SKM-1 (cell line): ENCODE measurements around the gene THBD.

ENCODE experiments used
- DNase-seq: peaks from one replicate; lab custom pipeline; 2025; ENCODE audit not compliant: unreplicated experiment; lab: John Stamatoyannopoulos, UW

Gene THBD

GRCh38 chr20:23084845-23085365 lies 35.4 kb upstream of the THBD start:
- no peak for DNase-seq

GRCh38 chr20:23084282-23084844 lies 34.9 kb upstream of the THBD start:
- no peak for DNase-seq

GRCh38 chr20:23083553-23084220 lies 34.2 kb upstream of the THBD start:
- DNase-seq: no peak

GRCh38 chr20:23082846-23083552 lies 33.5 kb upstream of the THBD start:
- DNase-seq: no peak

GRCh38 chr20:23081263-23081819 lies 31.9 kb upstream of the THBD start:
- no peak for DNase-seq

GRCh38 chr20:23080521-23080920 lies 31.0 kb upstream of the THBD start:
- DNase-seq: no peak

GRCh38 chr20:23079926-23080325 lies 30.5 kb upstream of the THBD start:
- no peak for DNase-seq

- DNase-seq: no peak
Observed at GRCh38 chr20:23079016-23079351, 29.5 kb upstream of the THBD start.

- DNase-seq: no peak
Observed at GRCh38 chr20:23078351-23079015, 29.0 kb upstream of the THBD start.

- DNase-seq: no peak
Observed at GRCh38 chr20:23077277-23077676, 27.8 kb upstream of the THBD start.

- DNase-seq: no peak
Observed at GRCh38 chr20:23074052-23074451, 24.6 kb upstream of the THBD start.

GRCh38 chr20:23072892-23073586 lies 23.6 kb upstream of the THBD start:
- DNase-seq: no peak

GRCh38 chr20:23071996-23072395 lies 22.5 kb upstream of the THBD start:
- no peak for DNase-seq

GRCh38 chr20:23071398-23071797 lies 21.9 kb upstream of the THBD start:
- no peak for DNase-seq

GRCh38 chr20:23069108-23069507 lies 19.6 kb upstream of the THBD start:
- no peak for DNase-seq

GRCh38 chr20:23068283-23068682 lies 18.8 kb upstream of the THBD start:
- DNase-seq: no peak

GRCh38 chr20:23066772-23067171 lies 17.3 kb upstream of the THBD start:
- no peak for DNase-seq

GRCh38 chr20:23065266-23066201 lies 16.1 kb upstream of the THBD start:
- no peak for DNase-seq

- no peak for DNase-seq
Observed at GRCh38 chr20:23063581-23063980, 14.1 kb upstream of the THBD start.

GRCh38 chr20:23063168-23063567 lies 13.7 kb upstream of the THBD start:
- no peak for DNase-seq
